Posterior vena cava (tissue), 2 donors: ENCODE measurements around the gene TLE7. TPM values are rescaled to one million over a fixed set of nuclear protein-coding genes. Genes with fewer than 3 reads are reported as not detected.

ENCODE experiments used
- DNase-seq: peaks from one replicate; pipeline ENCODE4 v3.0.0-alpha.2; 2020; ENCODE audit warnings: low spot score
- intact Hi-C, 2 donors: fragments of 100-400 bp; cut with DNase I; formaldehyde crosslinking; loops; one replicate each; pipeline versions ENCODE4 v1.14.1 to v1.14.2; 2022 to 2023
- total RNA-seq, 2 donors: library from RNA; stranded (reverse); fragmentation: NEBNext Ultra II Directional; extraction: Animal tissue kit (Norgen Biotek cat#: 25700); gene quantifications; one replicate each; pipeline ENCODE4 v1.2.1, GENCODE V29; 2021
- donor health status: DM: yes; HTN: yes; CAD: no.
- donor health status: DM: yes; HTN: yes; CAD: no.

TLE7 gene
- total RNA-seq, 2 donors from 2014 or later, result not detected

GRCh38 chr16:71387045-71387871 lies 54.6 kb downstream of the TLE7 start:
- DNase-seq, result no peak
- intact Hi-C loops, result no loop called here

- intact Hi-C loops, result no loop called here
- peak; percentile 24 for DNase-seq
Measured at GRCh38 chr16:71384073-71384724, 57.7 kb downstream of the TLE7 start.

GRCh38 chr16:71383054-71383773 lies 58.6 kb downstream of the TLE7 start:
- DNase-seq, result peak; percentile 36
- intact Hi-C loops, result no loop called here

GRCh38 chr16:71380831-71381230 lies 61.0 kb downstream of the TLE7 start:
- intact Hi-C loops, result no loop called here

More at GRCh38 chr16:71380831-71381230, 61.0 kb downstream of the TLE7 start:
- DNase-seq, result peak; percentile 62

Other genes starting within 250 kb of the TLE7 start
- gene HYDIN, start 211.3 kb downstream of the TLE7 start, total RNA-seq, result 1 to 10 TPM; 2.8 to 3.5 TPM
- gene CMTR2, start 152.7 kb downstream of the TLE7 start, total RNA-seq, result 10 to 100 TPM; 13.9 to 16.9 TPM
- gene CALB2, start 83.3 kb downstream of the TLE7 start, total RNA-seq, result 1 to 10 TPM in 1 of 2 donors, under 1 TPM in 1; 0.62 to 1.2 TPM
- gene ZNF23, start 20.2 kb upstream of the TLE7 start, total RNA-seq, result 10 to 100 TPM in 1 of 2 donors, 1 to 10 TPM in 1; 10.0 to 10.5 TPM
- 1 to 10 TPM; 3.6 to 4.2 TPM for gene ZNF19, start 47.3 kb upstream of the TLE7 start, total RNA-seq
- not detected for gene CHST4, start 84.4 kb upstream of the TLE7 start, total RNA-seq
- gene TAT, start 135.0 kb upstream of the TLE7 start, total RNA-seq, result under 1 TPM in 1 of 2 donors, not detected in 1; 0.09 TPM
- gene MARVELD3, start 184.1 kb upstream of the TLE7 start, total RNA-seq, result not detected